NCI-H1048 (cell line): ENCODE results near the gene IFNL4.
"Not testable (repeated sequence)": the region's sequence is repeated elsewhere in the genome, so short reads cannot be mapped to it uniquely, and the experiment has no call there.

Experiments
- DNase-seq: peaks from one replicate; lab custom pipeline; 2025; lab: John Stamatoyannopoulos, UW

Gene IFNL4

DNA sequence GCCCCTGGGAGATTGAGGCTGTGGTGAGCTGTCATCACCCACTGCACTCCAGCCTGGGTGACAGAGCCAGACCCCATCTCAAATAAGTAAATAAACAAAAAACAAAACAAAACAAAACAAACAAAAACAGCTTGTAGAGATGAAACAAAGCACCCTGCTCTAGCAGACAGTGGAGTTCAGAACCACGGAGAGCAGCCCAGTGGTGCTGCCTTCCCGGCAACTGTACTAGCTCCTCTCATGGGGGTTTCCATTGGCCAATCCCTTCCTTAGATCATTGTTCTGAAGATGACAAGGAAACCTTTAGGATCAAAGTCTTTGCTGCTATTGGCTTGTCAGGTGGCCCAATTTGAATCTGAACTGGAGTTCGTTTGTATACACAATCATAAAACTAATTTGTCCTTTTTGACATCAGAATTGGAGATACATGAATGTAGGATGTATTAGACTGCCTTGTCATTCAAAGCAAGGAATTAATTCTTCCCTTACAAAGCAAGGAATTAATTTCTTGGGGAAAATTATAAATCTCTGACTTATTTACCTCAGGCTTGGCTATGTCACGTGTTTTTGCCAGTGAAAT lies 24.9 kb downstream of the IFNL4 start:
- no peak for DNase-seq

- DNase-seq: not testable (repeated sequence)
Measured at GRCh38 chr19:39219108-39219507, 29.5 kb downstream of the IFNL4 start.

DNA sequence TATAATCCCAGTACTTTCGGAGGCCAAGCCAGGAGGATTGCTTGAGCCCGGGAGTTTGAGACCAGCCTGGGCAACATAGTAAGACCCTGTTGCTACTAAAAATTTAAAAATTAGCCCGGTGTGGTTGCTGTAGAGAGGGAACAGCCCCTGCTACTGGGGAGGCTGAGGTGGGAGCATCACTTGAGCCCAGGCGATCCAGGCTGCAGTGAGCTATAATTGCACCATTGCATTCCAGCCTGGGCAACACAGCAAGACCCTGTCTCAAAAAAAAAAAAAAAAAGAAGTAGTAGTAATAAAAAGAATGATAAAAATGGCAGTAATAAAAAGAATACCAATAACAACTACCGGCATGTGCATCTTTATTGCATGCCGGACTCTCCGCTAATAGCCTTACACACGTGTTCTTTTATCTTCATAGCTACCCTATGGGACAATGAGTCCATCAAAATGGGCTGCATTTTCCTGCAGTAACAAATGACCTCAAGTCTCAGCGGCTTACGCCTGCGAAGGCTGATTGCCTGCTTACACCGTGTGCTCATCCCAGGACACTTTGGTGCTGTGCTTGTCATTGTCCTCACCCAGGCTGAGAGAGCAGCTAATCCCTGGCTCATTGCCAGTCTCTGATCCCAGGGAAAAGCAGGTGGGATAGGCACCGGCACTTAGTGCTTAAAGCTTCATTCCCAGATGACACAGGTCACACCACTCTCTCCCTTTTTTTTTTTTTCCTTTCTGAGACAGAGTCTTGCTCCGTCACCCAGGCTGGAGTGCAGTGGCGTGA lies 30.2 kb downstream of the IFNL4 start:
- no peak for DNase-seq

GRCh38 chr19:39217094-39217493 lies 31.6 kb downstream of the IFNL4 start:
- DNase-seq: no peak

- not testable (repeated sequence) for DNase-seq
Measured at GRCh38 chr19:39215323-39215722, 33.3 kb downstream of the IFNL4 start.

DNA sequence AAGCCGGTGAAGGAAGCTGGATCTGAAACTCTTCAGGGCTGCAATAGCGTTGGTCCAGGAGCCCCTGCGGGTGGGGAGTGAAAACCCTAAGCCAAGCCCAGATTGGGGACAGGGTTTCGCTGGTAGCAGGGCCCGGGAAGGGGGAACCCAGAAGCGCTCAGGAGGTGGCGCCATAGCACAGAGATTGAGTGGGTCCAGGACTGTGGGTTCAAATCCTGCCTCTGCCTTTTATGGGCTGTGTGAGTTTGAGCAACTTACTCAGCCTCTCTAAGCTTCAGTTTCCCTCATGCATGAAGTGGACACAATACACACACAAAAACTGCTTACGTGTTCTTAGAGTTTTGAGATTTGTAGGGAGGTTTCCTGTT lies 36.3 kb downstream of the IFNL4 start:
- DNase-seq: no peak

GRCh38 chr19:39211731-39212374 lies 36.8 kb downstream of the IFNL4 start:
- no peak for DNase-seq

GRCh38 chr19:39209196-39209595 lies 39.5 kb downstream of the IFNL4 start:
- no peak for DNase-seq

GRCh38 chr19:39208175-39208795 lies 40.4 kb downstream of the IFNL4 start:
- DNase-seq: no peak

DNA sequence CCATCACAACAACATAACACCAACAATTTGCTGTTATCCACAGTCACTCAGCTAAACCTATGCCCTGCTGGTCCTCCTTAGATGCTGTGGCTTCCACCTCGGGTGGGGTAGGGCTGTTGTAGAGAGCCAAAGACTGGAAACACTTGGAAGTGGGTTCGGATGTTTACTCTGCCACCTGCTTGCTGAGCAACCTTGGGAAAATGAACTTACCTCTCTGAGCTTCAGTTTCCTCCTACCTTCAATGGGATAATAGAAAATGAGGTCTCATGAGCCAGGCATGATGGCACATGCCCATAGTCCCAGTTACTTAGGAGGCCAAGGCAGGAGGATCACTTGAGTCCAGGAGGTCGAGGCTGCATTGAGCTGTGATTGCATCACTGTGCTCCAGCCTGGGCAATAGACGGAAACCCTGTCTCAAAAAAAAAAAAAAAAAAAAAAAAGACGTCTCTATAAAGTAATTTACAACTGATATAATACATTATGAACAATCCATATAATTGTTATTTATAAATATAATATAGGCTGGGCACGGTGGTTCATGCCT lies 41.3 kb downstream of the IFNL4 start:
- DNase-seq: no peak

DNA sequence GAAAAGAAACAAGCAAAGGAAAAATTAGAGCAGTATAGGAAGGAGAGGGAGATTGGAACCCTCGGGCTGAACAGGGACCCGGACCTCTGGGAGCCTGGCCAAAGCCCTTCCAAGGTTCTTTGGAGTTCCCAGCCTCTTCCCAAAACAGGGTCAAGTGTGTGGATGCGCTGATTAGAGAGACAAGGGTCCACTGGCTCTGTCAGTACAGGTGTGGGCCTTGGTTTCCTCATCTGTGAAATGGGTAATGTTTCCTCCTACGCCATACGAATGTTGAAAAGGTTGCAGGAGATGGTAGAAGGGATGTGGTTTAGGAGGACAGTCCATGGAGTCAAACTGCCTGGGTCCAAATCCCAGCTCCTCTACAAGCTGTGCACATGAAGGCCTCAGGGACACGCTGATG lies 42.5 kb downstream of the IFNL4 start:
- DNase-seq: no peak

GRCh38 chr19:39205449-39205764 lies 43.2 kb downstream of the IFNL4 start:
- DNase-seq: no peak

GRCh38 chr19:39203372-39204341 lies 45.0 kb downstream of the IFNL4 start, which contains the start of gene SYCN:
Gene SYCN, minus strand, starts transcription at chr19:39204263. Its CDS starts 9 bp downstream, at chr19:39204254.
- no peak for DNase-seq

- DNase-seq: no peak
Measured at GRCh38 chr19:39202998-39203355, 45.7 kb downstream of the IFNL4 start.

DNA sequence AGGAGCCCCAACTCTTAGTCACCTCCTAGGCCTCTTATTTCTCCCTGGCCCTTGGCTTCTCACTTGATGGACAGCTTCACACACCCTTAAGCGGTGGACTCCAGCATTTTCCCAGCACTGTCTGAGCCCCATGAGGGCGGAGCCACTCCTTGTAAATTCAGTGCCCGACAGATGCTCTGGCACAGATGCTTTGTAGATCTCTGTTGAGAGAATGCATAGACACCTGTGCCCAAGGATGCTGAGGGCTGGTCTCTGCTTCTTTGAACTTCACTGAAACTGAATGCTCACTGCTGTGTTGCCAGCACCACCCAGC lies 47.9 kb downstream of the IFNL4 start:
- no peak for DNase-seq

DNA sequence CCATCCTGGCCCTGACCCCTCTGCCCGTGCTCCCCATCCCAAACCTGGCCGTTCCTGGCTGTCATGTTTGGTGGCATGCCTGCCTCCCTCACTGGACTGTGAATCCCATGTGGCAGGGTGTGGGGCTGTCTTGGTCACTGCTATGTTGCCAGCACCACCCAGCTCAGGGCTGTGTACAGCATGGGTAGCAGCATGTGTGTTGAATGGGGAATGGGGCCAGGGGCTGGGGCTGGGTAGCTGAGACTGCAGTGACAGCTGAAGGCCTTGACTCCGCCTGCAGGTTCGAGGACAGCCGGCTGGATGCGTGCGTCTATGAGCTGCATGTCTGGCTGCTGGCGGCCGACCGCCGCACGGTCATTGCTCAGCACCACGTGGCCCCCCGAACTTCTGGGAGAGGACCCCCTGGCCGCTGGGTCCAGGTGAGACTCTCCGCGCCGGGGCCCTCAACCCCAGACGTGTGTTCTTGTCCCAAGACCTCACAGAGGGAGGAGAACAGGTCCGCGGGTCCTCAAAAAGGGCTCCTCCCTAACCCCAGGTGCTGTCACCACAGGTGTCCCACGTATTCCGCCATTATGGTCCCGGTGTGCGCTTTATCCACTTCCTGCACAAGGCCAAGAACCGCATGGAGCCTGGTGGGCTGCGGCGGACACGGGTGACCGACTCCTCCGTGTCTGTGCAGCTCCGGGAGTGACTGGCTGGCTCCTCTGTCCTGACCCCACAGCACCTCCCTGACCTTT lies 48.4 kb downstream of the IFNL4 start:
- DNase-seq: no peak

DNA sequence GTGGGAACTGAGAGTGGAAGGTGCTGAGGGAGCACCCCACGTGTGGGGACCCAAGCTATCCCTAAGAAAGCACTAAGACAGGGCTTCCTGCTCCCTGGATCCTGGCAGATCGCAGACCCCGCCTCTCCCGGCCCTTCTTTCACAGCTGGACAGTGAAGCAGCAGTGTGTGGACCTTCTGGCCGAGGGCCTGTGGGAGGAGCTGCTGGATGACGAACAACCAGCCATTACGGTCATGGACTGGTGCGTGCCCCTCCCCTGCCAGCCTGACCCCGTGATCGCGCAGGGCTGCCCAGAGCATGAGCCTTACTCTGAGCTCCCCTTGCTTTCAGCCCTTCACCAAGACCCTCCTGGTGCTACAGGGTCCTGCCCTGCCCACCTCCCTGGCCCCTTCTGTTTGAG lies 49.6 kb downstream of the IFNL4 start:
- no peak for DNase-seq

DNA sequence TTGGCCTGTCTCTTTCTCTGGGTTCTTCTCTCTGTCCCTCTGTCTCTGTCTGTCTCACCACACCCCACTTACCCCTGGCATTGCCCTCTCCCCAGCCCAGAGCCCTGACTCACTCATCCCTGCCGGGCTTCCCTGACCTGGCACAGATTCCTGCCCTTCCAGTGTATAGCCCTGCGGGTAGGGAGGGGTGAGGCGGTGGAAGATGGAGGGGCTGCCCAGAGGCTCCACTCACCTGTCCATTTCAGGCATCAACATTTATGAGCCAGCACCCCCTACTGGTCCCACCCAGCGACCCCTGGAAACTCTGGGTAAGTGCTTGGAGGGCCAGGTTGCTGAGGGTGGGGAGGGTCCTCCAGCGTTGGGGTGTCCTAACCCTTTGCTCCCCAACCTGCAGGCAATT lies 50.8 kb downstream of the IFNL4 start:
- DNase-seq: no peak

DNA sequence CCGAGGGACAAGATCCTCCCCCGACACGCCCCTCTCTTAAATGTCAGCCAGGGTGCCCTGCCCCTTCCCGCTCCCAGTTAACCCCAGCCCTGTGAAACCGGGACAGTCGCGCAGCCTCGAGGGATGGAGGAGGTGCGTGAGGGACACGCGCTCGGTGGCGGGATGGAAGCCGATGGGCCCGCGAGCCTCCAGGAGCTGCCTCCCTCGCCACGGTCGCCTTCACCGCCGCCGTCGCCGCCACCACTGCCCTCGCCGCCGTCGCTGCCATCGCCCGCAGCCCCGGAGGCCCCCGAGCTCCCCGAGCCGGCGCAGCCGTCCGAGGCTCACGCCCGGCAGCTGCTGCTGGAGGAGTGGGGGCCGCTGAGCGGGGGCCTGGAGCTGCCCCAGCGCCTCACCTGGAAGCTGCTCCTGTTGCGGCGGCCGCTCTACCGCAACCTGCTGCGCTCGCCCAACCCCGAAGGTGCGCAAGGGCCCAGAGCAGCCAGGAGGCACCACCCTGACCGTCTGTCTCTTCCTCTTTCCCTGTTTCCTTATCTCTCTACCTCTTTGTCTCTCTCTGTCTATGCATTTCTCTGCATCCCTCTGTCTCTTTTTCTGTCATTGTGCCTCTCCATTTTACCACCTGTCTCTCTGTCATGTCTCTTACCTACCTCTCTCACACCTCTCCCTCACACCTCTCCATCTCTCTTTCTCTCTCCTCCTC lies 51.6 kb downstream of the IFNL4 start, which contains the start of gene NCCRP1:
TSS of gene NCCRP1 (plus strand) at position 105 of the 703 bp plus-strand sequence. CDS start at position 124, 19 bp downstream.
- DNase-seq: no peak

GRCh38 chr19:39196320-39196719 lies 52.3 kb downstream of the IFNL4 start:
- no peak for DNase-seq
